GM21381 (cell line): ENCODE measurements around the gene NEMP2.

ENCODE experiments used
- ATAC-seq: cut with Tn5 transposase; IDR thresholded peaks from one replicate; pipeline ENCODE4 v1.9.1; 2021; ENCODE audit warnings: mild to moderate bottlenecking, moderate library complexity; ENCODE audit not compliant: unreplicated experiment

Gene NEMP2

DNA sequence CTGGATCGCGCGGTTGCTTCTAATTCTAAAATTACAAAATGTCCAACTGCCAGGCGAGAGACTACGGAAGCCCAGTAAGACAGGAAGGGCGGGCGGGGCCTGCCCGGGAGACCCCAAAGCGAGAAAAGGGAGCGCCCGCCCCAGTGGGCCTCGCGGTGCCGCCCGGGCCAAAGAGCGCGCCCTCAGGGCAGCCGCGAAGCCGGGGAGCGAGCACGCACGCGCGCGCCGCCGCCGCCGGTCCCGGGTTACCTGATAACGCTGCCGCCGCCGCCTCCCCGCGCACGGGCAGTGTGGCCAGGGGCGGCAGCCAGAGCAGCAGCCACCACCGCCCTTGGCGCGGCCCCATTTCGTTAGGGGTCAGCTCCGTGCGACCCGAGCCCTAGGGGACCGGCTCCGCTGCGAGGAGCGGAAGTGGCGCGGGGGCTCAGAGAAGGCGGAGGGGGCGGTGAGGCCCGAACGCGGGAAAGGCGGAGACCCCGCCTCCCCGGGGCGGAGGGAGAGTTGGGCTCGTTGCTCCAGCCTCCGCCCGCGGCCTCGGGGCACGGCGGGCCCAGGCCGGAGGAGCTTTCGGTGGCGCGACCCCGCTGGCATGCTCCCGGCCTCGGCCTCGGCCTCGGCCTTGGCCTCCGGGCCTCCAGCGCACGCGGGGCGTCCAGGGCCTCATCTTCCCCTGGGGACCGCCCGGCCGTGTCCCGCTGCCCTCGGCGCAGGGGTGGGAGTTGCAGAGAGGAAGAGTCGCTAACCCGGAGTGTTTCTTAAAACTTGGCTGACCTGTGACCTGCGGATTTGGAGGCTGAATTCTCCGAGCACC is at the start of gene NEMP2:
NEMP2 (minus strand) TSS at position 413 of the 811 bp plus-strand sequence; CDS start at position 346, 67 bp downstream.
- peak; percentile 71 for ATAC-seq

DNA sequence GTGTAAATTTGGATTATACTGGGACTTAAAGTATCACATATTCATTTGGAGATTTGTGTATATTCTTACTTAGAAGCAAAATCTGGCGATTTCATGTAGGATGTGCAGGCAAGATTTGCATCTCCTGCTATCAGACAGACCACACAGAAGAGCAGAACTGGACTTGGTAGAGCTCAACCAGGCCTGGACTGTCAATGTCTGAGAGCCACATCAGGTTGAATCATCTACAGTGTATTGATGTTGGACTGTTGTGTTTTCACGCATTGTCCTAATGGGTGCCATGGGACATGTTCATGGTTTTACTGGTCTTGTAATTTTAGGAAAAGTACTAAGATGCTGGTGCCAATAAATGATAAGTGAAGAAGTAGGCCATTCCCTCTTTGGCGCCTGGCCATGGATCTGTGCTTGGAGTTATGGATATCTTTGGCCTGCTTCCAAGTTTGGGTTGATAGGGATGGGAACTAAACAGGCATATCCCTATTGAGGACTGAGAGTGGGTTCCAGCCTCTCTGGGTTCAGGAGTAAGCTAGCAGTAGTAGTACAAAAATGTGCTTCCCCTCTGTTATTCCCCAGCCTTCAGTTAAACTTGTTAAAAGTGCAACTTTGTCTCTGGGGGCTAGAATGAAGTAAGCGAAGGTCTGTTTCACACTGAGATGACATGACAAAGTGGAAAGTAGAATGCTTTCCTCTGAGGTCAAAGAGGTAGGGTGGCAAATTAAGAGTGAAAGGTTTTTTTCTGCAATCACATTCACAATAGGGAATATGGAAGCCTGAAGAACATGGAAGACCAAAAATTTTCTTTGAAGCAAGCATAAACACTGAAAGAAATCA is 49.2 kb upstream of the NEMP2 start:
- peak; percentile 53 for ATAC-seq

DNA sequence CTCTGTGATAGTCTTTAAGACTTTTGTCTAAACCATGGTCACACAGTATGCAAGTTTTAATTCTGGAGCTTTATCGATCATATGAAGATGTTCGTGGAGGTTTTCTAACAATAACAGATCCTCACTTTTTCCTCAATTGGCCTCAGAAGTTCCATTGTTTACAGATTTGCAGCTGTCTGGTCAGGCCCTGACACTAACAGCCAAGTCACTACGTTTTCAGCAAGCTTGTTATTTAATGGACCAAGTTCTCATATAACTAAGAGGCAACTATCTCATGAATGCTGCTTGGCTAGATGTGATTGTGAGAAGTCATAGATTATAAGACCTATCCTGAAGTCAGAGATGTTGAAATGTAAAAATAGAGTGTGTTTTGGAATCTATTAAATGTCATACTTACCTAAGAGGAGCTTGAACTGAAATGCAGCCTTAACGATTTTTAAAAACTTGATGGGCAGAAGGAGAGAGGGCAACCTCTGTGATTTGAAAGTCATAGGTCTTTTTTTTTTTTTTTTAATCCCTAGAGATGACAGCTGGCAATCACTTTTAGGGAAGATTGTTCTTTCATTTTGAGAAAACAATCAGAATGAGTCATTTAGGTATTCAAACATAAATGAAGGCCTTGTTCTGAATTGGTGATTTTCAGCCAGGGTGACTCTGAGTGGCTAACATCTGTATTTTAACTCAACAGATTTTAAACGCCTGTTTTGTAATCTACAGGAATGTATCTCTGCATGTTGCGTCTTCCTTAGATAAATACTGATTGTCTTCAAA is 48.4 kb upstream of the NEMP2 start:
- ATAC-seq: no peak

DNA sequence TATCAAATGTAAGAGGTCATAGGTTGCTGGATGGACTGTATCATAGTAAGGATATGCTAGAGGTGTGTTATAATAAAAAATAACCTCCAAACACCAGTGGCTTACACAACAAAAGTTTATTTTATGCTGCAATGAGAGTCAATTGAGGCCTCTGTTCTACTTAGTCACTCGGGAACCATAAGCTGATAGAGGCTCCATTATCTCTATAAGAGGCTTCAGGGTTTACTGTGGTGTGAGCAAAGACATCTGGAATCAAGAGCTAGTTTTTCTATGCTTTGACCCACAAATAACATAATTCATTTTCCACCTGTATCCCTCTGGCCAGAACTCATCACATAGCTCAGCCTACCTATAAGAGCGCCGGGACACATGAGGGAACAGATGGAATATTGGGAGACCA is 47.5 kb upstream of the NEMP2 start:
- no peak for ATAC-seq

DNA sequence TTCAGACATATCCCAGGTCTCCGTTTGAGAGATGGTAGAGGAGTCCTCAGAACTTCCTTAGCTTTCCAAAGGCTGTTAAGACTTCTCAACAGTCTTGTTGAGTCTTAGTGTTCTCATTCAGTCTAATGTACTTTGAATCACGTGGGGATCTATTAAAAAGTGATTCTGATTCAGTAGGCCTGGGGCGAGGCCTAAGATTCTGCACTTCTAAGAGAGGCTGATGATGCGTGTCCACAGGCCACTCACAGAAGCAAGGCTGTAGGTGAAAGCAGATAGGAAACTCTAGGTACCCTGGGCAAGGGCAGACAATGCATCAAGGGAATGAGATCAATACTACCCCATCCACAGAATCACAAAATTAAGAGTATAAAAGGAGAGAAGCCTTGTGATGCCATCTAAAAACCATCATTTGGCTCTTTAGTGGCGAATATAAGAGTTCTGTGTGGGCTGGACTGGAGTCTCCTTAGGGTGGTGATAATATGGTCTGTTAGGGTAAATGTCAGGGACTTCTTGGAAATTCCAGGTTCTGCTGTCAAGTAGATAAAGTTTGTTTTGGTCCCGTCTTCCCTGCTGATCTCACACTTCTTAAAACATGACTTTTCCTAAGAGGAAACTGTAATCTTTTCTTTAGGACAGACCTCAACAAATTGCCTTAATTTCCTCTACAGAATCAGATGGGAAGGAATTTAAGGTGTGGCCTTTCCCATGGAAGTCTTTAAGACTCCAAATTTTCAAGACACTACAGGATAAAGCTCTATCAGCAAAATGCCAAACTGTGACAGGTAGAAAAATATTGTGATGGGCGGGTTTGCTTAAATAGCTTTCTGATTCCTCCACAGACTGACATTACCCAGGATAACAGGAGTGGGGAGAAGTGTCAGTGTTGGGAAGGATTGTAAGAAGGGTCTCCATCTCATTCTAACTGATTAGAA is 45.7 kb upstream of the NEMP2 start:
- no peak for ATAC-seq

- ATAC-seq: no peak
Measured at GRCh38 chr2:190579058-190579410, 44.5 kb upstream of the NEMP2 start.

DNA sequence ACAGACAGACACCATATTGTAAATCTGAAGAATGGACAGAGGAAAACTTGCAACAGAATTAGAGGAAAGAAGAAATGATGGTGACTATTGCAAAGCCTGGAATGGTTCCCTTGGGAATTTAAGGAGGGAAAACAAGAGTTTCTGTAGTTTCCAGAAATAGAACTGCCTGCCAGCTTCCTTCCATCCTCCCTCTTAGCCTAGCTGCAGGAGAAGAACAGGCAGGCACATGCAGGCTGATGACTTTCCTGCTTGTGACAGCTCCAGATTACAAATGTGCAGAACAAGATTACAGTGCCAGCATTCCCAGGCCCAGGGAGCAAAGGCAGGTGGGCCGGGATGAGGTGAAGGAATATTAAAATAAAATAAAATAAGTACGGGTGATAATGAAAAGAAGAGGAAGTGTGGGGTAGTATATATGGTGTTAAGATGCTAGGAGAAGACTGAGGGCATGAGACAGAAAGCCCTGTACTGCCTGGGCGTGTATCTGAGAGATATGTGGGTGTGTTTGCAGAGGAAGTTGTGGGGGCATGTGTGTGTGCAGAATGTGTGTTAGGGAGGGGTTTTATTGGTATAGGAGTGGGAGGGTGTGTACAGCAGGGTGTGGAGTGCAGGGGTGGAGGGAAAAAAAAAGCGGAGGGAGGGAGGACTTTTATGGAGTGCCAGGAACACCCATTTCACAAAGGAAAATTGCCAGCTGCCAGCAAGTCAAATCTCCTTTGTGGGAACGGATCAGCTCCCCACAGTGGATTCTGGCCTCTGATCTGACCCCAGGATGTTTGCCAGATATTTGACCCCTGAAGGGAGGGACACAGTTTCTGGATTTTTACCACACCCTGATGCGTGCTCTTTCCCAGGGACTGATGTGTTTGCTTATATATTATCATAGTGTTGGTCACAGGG is 43.9 kb upstream of the NEMP2 start:
- ATAC-seq: no peak

- ATAC-seq: no peak
Measured at GRCh38 chr2:190576573-190576972, 42.1 kb upstream of the NEMP2 start.

DNA sequence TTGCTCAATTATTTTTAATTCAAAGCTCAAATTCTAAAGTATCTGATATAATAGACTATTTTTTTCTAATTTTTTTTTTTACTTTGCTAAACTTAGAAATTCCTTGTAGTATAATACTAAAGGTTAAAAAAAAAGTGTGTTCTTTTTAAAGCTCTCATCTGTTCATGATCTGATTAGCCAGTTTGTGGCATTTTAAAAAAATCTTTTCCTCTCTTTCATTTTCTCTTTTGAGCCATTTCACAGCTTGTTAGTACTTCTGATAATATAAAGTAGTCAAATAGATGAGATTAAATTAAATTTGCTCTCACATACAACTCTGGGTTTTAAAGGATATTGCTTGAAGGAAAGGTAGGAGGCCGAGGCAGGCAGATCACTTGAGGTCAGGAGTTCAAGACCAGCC is 40.7 kb upstream of the NEMP2 start:
- ATAC-seq: no peak

GRCh38 chr2:190574169-190574568 is 39.6 kb upstream of the NEMP2 start:
- no peak for ATAC-seq

GRCh38 chr2:190572246-190572645 is 37.7 kb upstream of the NEMP2 start:
- ATAC-seq: no peak

- no peak for ATAC-seq
Measured at GRCh38 chr2:190571686-190572085, 37.2 kb upstream of the NEMP2 start.

DNA sequence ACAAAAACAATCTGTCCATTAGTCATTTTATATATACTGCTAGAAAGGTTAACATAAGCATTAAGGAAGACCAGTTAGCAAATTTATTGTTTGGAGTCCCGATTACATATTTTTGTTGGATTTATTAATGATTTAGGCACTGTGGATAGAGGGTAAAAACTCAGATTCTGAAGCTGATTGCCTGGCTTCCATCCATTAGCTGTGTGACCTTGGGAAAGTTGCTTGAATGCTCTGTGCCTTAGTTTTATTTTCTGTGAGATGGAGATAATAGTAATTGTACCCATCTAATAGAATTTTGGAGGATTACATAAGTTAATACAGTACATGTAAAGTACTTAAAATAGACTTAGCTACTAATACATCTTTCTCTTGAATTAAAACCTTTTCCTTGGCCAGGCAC is 36.3 kb upstream of the NEMP2 start:
- ATAC-seq: no peak

- ATAC-seq: no peak
Measured at GRCh38 chr2:190569994-190570755, 35.7 kb upstream of the NEMP2 start.

DNA sequence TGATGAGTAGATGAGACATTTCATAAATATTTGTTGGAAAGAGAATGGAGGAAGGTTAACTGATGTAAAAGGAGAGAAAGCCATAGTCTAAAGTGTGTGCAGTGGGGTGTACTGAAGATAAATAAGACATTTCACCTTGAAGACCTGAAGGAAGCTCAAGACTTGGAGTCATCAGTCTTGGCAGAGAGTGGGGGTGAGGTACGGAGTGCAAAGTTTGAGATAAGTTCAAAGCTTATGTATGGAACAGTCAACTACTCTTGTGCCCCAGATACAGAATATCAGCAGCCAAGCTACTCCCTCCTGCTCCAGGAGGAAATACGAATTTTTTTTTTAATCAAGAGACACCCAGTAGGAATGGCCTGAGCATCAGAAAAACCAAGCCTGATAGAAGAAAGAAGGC is 30.3 kb upstream of the NEMP2 start:
- no peak for ATAC-seq

DNA sequence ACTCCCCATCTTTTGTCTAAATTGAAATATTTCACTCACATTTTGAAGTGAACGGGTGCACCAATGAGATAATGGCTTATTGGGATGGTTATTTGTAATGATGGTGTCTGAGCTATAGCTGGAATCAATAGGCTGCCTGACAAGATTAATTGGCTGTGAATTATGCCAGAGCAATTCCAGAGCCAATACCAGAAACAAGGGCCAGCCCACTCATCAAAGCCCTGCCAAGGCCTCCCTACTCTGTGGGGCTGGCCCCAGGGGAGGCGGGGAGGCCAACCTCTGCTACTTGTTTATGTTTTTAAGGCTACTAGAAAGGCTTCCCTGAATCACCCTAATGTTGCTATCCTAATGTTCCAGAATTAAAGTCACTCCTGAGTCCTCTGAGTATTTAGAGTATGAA is 29.1 kb upstream of the NEMP2 start:
- no peak for ATAC-seq

GRCh38 chr2:190563109-190563508 is 28.6 kb upstream of the NEMP2 start:
- ATAC-seq: no peak

DNA sequence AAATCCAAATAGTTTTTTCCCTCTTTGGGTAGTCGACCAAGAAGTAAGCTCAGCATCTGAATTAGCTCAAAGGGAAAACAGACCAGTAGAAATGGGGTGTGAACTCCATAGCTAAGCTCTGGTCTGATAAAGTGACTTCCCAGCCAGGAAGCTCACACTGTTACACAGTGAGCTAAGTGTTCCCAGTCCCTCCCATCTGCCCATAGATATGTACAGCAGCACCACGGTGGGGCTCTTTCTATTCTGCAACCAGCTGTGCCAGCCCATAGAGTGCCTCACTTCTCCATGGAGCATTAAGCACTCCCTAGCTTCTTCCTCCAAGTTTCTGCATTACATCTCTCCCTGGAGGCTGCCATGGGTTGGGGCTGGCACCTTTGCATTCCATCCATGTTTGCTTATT is 27.6 kb upstream of the NEMP2 start:
- no peak for ATAC-seq

GRCh38 chr2:190561094-190561493 is 26.6 kb upstream of the NEMP2 start:
- ATAC-seq: no peak
